Upper lobe of left lung (tissue), 4 donors: Measurements from ENCODE around the gene RNPEPL1.
"Not testable (repeated sequence)": the region's sequence is repeated elsewhere in the genome, so short reads cannot be mapped to it uniquely, and the experiment has no call there.

ENCODE experiments used
- CTCF ChIP-seq, 6 experiments: fragments of 450-650 bp in 4 of 6; fragments of 200-600 bp in 2 of 6; sonication (generic) in 2 of 6; IDR thresholded peaks; one replicate each; pipeline ENCODE4 v1.5.1; 2016 to 2019; ENCODE audit warnings: antibody characterized with exemption in 6 of 6
- EP300 ChIP-seq, 4 donors: sonication (generic); formaldehyde crosslinking; IDR thresholded peaks; one replicate each; pipeline ENCODE4 v1.5.1; 2017; ENCODE audit warnings: antibody characterized with exemption in 4 of 4, control low read depth in 2 of 4

GRCh38 chr2:240539101-240539500 lies 29.2 kb upstream of the RNPEPL1 start:
- TF ChIP-seq EP300, CTCF (IDR thresholded peaks at IDR 0.05): not testable (repeated sequence)
